HG03196 (cell line): ENCODE results near the gene MARCOL.

Experiments used
- ATAC-seq: cut with Tn5 transposase; IDR thresholded peaks from one replicate; pipeline ENCODE4 v1.9.1; 2021; ENCODE audit not compliant: unreplicated experiment

Gene MARCOL, protein sequence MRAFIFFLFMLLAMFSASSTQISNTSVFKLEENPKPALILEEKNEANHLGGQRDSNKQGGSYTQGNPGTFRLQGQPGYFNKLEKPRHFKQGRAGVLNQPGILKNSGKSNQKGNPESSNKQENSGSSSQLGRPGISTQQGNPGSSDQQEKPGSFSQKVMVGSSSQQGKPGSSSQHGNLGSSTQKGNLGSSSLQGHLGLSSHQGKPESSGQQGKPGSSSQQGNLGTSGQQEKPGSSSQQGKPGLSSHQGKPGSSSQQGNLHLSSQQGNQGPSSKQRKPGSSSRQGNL

DNA sequence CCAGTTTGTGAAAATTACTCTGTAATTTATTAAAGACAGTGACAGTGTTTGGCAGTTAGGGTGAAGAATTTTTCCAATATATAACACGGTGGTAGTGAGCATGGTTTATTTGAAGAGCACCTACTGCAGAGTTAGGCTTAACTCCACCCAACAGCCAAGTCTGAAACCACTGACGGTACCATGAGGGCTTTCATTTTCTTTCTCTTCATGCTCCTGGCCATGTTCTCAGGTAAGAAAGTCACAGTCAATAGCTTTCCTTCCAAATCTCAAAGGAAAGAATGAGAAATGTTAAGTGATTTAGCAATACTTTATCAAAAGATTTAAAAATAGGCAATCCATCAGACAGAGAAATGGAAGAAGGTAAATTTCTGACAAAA, at the start of gene MARCOL:
TSS of gene MARCOL (plus strand) at position 108 of the 377 bp plus-strand sequence. CDS start at position 181, 73 bp downstream.
- ATAC-seq = no peak

DNA sequence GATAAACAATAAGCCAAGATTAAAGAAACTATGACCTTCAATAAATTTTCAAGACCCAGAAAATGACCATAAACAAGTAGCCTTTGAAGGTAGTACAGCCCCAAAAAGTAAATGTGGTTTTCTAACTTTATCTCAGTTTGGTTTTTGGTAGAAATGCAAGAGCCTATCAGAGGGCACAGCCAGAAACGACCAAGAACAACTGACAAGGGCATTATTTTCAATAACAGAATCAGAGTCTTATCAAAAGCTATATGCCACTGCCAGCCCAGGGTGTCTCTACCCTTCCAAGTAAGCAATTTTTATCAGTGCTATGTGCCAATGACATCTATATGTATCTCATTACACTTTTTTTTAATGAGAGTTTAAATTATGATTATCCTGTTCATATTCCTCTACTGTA, 47.3 kb upstream of the MARCOL start:
- ATAC-seq = no peak

DNA sequence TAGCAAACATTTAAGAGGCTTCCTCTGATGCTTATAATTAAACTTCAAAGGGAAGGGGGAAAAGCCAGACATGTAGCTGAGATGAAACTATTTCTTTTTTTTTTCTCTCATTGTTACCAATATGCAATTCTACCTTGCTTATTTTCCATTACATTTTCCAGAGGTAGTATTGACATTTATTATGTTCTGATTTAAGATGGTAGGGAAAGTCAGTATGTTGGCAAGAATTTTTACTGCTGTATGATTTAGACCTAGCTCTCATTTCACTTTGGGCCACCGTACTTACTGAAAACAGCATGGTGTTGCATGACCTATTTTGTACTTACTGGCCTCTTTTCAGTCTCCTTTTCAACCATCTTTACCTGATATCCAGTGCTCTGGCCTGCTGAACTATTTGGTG, 45.1 kb upstream of the MARCOL start:
- ATAC-seq = no peak

DNA sequence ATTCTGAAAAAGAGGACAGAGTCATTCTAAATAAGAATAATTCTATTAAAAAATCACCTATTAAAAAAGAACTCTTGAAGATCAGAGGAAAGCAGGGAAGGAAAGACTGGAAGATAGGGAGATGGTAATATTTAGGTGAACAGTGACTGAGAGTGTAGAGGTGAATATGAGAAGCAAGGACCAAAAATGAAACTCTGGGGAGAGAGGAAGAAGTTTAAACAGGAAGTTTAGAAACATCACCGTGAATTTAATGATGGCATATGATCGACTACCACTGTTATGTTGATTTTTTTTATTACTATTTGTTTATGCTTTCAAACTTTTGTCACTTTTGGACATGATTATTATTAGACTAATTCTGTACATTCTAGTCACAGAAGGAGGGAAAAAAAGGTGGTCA, 37.2 kb upstream of the MARCOL start:
- ATAC-seq = no peak

DNA sequence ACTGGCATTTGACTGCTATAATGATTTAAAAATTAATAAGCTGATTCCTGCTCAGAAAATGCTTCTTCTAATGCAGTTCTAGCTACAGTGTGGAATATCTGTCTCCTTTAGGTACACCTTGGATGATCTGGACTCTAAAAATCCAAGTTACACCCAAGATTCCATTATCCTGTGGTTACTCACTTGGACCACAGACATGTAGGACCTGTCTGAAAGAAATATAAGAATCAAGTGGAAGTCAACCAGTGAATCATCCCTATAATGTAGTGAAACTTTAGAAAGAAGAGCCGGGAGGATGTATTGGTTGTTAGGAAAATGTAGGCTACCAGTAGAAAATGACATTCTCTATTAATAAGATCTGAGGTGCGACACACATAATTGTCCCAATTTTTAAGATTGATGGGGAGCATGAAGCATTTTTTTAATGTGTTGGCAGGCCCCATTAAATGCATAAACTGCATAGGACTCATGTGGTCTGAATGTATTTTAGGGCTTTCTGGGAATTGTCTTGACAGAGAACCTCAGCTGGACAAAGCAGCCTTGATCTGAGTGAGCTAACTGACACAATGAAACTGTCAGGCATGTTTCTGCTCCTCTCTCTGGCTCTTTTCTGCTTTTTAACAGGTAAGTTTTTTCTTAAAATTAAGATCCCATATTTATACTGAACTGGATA, 35.7 kb upstream of the MARCOL start, which contains the start of gene SPINK6:
TSS of gene SPINK6 (plus strand) at position 512 of the 673 bp plus-strand sequence. CDS start at position 567, 55 bp downstream.
- no peak for ATAC-seq

DNA sequence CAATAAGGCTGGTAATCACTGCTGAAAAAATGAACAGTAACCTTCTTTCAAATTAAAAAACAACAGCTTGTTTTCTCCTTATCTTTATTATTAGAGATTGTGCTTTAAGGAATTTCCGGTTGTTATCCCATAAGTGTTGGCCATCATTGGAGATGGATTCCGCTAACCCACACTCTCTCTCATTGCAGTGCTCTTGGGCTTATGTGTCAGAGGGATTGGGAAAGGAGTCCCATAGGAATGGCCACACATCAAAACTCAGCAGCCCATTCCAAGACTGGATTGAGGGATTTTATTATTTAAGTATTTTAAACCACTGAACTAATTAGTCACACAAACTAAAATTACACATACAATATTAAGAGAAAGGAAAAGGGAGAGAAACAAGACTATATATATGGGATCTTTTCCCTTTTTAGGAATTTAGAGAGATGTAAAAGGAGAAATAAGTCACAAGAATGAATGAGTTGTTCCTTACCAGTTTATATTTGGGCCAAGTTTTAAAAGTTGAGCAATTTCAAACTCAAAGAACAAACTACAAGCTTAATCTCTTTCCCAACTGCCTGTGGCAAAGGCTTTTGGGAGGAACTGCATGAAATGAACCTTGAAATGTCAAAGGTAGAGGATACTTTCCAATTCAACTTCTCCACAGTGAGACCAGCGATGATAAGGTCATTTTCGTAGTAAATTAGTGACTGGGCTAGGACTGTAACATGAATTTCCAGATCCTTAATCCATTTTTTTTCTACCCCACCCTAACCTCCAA, 33.1 kb upstream of the MARCOL start:
- ATAC-seq = no peak

DNA sequence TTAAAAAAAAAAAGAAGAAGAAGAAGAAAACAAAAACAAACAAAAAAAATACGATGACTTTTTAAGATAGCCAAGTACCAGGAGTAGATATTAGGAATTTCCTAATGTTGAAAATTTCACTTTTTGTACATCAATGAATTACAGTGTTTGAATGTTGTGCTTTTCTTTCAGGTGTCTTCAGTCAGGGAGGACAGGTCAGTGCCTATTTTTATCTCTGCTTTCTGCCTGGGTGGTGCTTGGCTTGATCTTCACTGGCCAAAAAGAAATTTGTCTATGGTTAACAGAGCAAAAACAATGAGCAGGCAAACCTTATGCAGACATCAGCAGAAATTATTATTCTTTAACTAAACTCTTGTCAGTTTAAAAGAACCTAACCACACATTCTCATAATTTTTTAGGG, 32.5 kb upstream of the MARCOL start:
- ATAC-seq = no peak

DNA sequence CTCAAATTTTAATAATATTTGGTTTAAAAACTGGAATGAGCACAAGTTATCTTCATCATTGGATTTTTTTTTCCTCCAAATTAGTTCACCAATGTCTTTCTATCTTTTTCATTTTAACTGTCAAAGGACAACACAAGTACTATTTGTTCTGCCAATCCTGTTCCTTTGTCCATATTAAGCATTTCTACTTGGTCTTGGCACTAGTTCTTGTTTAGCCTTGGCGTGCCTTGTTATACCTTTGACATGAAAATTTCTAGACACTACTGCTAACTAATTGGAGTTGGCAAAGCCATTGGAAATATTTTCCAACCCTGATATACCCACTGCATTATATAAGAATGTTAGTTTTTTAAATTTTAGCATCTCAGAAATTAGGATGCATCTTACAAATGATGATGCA, 31.7 kb upstream of the MARCOL start:
- ATAC-seq = no peak

DNA sequence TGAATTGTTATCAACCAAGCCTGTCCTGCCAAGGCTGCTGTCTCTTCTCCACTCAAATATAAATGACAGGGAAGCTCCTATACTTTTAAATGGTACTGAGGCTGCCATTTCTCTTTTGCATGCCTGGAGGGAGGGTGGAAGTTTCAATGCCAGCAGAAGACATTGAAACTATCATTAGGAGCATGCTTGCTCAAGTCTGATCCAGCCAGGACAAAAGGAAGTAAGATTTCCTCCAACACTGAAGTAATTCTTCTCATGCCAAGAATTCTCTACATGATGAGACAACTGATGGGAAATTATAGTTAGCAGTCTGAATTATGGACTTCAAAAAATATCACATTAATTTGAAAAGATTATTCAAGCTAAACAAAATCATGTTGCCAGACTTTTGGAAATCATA, 30.1 kb upstream of the MARCOL start:
- ATAC-seq = no peak

DNA sequence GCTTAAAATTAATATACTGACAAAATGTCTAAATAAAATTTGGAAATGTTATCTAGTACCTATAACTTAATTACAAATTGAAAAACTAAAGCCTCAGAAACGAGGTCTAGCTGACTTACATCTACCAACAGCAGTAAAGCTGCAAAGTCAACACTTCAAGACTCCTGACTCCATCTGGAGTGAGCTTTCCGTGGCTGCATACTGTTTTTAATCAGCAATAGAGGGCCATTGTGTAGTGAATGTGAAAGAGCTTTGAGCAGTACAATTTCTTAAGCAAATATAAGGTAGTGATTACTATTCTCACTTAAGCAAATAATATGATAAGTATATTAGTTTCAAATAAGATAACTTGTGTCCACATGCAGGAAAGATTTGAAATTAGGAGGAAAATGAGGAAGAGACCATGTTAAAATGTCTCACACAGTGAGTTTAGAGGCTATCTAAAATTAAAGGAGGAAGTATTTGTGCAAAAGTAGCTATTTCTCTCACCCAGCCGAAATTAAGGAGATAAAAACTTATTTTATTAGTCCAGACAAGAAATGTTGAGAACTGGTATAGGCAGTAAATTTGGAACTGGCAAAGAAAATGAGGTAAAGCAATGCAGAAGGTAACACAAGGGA, 29.1 kb upstream of the MARCOL start:
- ATAC-seq = no peak

DNA sequence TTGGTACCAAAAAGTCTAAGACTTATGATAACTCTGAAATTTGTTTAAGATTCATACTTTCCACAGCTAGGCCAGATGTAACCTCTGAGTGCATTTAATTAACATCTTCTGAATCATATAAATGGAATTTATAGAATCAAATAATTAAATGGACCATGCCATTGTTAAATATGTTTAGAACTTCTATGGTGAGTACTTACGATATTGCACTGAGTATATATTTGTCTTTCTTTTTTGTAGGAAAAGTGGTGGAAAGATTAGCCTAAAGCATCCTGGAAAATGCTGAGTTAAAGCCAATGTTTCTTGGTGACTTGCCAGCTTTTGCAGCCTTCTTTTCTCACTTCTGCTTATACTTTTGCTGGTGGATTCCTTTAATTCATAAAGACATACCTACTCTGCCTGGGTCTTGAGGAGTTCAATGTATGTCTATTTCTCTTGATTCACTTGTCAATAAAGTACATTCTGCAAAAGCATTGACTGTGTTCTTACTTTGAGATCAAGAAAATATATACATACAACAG, 23.6 kb upstream of the MARCOL start:
- no peak for ATAC-seq

DNA sequence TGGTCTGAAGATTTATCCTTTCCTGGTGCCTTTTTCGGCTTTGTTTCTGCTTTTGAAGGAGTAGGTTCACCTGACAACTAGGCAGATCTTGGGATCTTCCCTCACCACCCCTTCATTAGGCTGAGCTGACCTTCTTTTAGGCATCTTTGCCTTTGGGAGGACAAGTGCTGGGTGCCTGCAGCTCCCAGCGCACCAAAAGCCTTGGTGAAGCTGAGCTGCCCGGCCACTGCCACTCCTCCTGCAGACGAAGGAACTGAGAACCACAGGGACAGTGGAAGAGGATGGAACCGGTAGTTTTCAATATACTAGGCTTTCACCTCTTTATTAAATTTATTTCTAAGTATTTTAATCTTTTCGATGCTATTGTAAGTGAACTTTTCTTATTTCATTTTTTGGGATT, 16.8 kb upstream of the MARCOL start:
- no peak for ATAC-seq

DNA sequence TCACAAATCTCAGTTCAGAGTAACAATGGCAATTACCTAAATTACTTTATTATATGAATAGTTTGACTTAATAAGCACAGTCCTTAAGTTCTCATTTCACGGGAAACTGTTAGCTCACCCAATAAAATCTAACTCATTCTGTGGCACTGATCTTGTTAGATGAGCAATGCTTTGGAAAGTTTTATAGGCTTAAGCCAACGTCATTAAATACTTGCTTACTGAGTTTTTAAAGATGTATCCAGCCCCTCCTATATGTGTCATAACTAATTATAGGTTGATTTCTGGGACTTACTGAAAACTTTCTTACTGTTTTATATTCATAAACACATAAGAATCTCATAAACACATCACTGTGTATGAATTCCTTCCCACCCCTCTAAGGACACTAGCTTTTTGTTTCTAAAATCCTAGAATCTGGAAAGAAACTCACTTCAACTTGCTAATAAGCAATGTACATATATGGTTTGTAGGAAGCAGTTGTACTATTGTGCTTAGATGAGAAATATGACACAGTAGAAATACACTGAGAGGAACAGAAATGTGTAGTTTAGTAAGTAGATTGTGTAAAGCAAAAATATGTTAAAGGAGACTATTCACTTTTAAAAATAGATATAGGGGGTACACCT, 14.1 kb upstream of the MARCOL start:
- ATAC-seq = no peak

DNA sequence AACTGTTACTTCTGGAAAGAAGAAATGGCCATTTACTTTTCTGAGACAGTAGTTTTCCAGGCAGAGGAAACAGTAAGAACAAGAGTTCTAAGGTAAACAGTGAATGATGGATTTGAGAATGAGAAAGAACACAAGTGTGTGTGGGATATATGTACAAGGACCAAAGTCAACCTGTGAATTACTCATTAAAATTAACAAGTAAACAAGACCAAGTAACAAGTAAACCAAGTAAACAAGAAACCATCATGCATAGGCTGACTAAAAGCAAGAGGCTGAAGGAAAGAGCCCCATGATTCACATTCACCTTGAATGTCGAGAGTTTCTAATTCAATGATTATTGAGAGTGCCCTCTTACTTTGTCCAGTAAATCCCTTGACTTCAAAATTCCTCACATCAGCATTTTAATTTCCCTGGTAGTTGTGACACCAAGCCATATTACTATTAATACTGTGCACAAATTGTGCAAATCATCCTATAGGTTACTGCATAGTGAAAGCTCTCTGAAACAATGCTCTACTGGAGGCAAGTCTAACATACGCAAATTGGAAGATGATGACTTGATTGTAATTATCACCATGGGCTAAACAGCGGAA, 9.8 kb upstream of the MARCOL start:
- no peak for ATAC-seq

DNA sequence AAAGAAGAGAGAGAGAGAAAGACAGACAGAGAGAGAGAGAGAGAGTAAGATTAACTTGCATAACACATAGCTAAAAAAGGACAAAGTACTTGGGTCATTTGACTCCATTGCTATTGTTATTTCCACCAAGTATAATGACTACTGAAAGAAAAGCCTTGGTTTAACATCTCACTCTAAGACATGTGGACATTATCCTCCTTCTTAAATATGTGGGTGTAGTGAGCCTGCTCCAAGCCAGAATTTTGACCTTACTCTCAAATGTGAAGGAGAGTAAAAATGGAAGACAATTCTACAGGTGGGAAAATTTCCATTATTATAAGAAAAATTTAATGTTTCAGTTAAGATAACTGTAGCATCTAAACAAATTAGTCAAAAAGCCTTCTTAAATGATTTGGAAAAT, 8.5 kb upstream of the MARCOL start:
- ATAC-seq = no peak

DNA sequence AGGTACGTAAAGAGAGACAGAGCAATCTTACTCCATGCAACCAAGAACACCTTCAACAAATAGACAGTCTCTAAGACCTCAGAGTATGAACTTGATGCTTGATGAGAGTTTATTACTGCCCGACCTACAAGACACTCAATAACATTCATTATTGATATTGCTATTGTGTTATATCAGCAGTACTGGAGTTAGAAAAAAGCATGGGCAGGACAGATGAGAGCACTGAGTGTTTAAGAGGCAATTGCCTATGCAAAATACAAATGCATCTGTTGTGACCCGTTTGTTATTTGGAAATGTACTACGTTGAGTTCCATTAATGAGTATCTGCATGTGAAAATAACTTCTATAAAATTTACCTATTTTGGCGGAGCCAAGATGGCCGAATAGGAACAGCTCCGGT, 8.1 kb upstream of the MARCOL start:
- ATAC-seq = no peak

DNA sequence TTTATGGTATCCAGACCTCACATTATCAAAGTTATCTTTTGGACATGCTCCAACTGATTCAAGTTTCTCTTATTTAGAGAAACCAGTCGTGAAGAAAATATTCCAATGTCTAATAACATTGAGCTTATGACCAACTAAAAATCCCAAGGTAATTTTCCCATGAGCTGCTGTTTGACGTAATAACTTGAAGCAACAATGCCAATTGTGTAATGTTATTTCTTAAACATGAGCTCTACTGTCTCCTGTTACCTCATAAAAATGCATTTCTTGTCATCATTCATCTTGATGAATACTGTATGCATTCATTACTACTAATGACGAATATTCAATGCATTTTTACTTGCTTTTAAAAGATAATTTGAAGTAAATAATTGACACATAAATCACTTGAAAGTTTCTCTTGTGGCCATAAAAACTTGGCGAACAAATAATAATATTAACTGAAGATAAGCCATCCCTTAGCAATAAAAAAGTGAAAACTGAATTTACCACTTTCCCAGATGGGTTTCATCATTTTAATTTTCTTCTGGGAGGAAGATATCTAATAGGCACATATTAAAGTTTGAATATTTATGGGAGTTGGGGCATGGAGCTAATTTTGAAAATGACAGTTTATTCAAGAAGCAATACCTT, 424 bp upstream of the MARCOL start:
- no peak for ATAC-seq

DNA sequence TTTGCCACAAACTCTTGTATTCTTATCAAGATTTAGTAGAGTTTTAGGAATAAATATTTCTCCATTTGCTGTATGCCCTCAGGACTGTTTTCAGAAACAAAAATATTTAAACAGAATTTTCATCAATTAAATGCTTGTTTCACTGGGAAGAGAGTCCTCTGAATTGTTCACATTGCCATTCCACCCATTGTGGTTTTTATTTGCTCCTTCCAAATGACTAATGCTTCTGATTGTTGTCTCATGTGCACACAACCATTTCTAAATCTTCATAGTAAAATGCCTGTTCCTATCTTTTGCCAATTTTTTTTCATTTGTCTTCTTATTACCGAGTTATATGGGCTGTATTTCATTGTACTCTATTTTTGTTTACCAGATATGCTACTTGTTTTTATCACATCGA, 10.6 kb downstream of the MARCOL start:
- ATAC-seq = no peak

DNA sequence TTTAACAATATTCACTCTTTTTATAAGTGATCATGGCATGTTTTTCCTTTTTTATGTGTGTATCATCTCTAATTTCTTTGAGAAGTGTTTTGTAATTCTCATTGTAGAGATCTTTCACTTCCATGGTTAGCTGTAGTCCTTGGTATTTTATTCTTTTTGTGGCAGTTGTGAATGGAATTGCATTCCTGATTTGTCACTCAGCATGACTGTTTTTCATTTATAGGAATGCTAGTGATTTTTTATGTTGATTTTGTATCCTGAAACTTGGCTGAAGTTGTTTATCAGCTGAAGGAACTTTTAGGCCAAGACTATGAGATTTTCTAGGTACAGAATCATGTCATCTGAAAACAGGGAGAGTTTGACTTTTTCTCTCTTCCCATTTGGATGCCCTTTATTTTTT, 17.1 kb downstream of the MARCOL start:
- no peak for ATAC-seq

DNA sequence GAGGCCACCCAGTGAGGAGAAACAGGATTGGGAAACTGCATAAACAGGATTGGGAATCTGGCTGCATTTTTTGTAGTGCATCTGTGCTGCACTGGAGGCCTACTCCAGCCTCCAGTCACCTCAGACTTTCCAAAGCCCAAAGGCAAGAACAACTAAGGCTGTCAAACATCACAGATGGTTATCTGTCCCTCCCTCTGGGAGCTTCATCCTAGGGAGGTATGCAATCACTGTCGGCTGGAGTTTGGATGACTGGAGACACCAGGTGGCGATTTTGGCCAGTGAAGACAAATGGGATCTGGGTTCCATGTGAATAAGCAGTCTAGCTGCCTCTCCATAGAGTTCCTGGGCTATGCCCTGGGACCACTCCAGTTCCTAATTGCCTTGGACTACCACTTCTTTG, 21.0 kb downstream of the MARCOL start:
- ATAC-seq = no peak
